AG04450 (cell line): ENCODE data around the gene FZD1. TPM values are rescaled to one million over a fixed set of nuclear protein-coding genes. Genes with fewer than 3 reads are reported as not detected.

Source experiments
- CTCF ChIA-PET: fragments of 300-600, 350-600 bp; formaldehyde crosslinking; extraction: SDS; loops from one replicate; lab custom pipeline; 2022; ENCODE audit warnings: antibody characterized with exemption, inconsistent platforms; lab: Charles Lee
- POLR2A ChIA-PET: fragments of 350-600 bp; formaldehyde crosslinking; extraction: SDS; loops from one replicate; lab custom pipeline; 2021; ENCODE audit warnings: antibody characterized with exemption, inconsistent platforms; lab: Yijun Ruan, JAX
- DNase-seq: peaks from one replicate; pipeline ENCODE4 v3.0.0-alpha.2; 2011; ENCODE audit warnings: low read depth, low spot score
- H3K27ac ChIP-seq: one replicate; pipeline ENCODE4 v1.5.1; 2012; ENCODE audit warnings: low read depth, low read length, control low read depth
- H3K27me3 ChIP-seq: one replicate; pipeline ENCODE4 v1.6.0; 2012; ENCODE audit warnings: low read length; ENCODE audit not compliant: control insufficient read depth, insufficient read depth
- H3K4me3 ChIP-seq: 2 replicates; pipeline ENCODE4 v1.5.1; 2011; ENCODE audit warnings: mild to moderate bottlenecking, low read depth, low read length, control low read depth
- H3K9me3 ChIP-seq: 2 replicates; pipeline ENCODE4 v1.5.1; 2012; ENCODE audit warnings: low read length; ENCODE audit not compliant: control insufficient read depth, insufficient read depth
- polyA plus RNA-seq: library from polyadenylated mRNA; depleted of rRNA; stranded (reverse); fragments of >200 nt; gene quantifications from 2 replicates; pipeline ENCODE4 v1.2.3, GENCODE V29; 2011
- TF ChIP-seq, protein P1 (sequence below): IDR thresholded peaks from 2 replicates; pipeline ENCODE4 v1.5.1; 2011; ENCODE audit warnings: low read depth, low read length, control low read depth, inconsistent platforms

FZD1 gene
- polyA plus RNA-seq, 1 experiment, result 9.6 TPM

DNA sequence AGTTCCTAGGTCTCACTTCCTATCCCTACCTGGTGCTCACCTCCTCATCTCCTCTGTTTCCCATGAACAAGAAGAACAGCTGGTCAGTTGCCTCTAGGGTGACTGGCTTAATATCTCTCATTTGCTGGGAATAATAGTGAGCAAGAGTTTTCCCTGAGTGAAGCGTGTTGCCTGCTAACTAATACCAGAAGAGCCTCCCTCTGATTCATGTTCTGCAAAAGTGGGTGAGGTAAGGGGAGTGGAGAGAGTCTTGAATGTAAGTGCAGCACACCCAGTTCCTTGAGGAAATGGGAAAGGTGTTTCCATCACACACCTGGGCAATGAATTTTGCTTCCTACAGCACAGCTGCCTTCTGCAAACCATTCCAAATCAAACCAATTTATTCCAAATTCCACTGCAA lies 29.6 kb downstream of the FZD1 start:
- TF ChIP-seq, protein P1, sequence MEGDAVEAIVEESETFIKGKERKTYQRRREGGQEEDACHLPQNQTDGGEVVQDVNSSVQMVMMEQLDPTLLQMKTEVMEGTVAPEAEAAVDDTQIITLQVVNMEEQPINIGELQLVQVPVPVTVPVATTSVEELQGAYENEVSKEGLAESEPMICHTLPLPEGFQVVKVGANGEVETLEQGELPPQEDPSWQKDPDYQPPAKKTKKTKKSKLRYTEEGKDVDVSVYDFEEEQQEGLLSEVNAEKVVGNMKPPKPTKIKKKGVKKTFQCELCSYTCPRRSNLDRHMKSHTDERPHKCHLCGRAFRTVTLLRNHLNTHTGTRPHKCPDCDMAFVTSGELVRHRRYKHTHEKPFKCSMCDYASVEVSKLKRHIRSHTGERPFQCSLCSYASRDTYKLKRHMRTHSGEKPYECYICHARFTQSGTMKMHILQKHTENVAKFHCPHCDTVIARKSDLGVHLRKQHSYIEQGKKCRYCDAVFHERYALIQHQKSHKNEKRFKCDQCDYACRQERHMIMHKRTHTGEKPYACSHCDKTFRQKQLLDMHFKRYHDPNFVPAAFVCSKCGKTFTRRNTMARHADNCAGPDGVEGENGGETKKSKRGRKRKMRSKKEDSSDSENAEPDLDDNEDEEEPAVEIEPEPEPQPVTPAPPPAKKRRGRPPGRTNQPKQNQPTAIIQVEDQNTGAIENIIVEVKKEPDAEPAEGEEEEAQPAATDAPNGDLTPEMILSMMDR, result no peak
- CTCF ChIA-PET, result no interaction called here

DNA sequence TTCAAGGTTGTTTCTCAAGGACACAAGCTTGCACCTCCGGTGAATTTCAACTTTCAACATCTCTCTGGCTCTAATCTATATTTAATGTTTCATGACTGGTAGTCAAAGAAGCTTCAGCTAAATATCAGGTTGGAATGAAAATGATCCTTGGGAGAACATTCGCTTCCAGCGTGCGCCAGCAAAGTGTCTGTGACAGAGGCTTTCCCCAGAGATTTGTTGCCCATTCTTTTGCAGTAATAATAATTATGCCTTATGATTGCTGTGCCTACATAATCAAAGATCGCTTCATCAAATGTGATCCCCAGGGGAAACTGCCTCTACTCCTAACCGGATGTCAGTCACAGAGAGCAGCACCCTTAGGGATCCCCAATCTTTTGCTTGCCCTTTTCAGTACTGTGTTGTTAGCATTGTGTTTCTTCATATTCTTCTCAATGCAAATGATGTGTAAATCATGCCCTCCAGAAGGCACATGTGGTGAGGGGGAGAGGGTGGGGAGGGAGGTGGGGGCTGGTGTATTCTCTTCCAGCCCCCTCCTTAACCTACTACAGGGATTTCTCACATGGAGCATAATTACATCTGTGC lies 30.5 kb downstream of the FZD1 start:
- ChIA-PET POLR2A (no interaction called here), CTCF (no interaction called here)
- TF ChIP-seq, protein P1, result no peak
- no peaks in the 10 kb centered on the region for H3K9me3 ChIP-seq
- no peak overlapping the region for H3K27ac ChIP-seq
- peaks cover 24% of the 10 kb centered on the region for H3K27me3 ChIP-seq
- no peak for DNase-seq
- no peak overlapping the region for H3K4me3 ChIP-seq

More for the DNA sequence above, 29.6 kb downstream of the FZD1 start:
- Histone ChIP-seq H3K9me3 (no peaks in the 10 kb centered on the region), H3K27ac (no peak overlapping the region), H3K27me3 (peaks cover 24% of the 10 kb centered on the region), H3K4me3 (no peak overlapping the region)
- no peak for DNase-seq
- POLR2A ChIA-PET, result no interaction called here

DNA sequence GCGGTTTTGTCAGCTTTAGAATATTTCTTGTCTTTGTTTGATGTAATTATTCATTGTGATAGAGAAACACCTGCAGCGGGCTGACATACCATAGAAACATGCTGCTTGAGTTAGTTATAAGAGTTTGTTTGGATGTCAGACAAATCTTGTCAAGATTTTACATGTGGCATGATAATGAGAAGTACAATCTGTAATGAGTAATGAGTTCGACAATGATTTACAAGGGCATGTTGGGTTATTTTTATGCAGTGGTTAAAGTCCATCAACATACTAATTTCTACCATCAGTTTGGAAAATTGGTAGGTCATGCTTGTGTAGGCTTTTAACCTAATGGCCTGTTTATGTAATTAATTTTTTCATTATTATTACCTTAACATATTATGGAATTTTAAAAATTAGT lies 31.3 kb downstream of the FZD1 start:
- POLR2A ChIA-PET, result no interaction called here
- H3K27me3 ChIP-seq, result peaks cover 28% of the 10 kb centered on the region
- no peaks in the 10 kb centered on the region for H3K9me3 ChIP-seq
- TF ChIP-seq, protein P1, result no peak
- CTCF ChIA-PET, result no interaction called here
- no peak overlapping the region for H3K27ac ChIP-seq
- no peak overlapping the region for H3K4me3 ChIP-seq
- no peak for DNase-seq

DNA sequence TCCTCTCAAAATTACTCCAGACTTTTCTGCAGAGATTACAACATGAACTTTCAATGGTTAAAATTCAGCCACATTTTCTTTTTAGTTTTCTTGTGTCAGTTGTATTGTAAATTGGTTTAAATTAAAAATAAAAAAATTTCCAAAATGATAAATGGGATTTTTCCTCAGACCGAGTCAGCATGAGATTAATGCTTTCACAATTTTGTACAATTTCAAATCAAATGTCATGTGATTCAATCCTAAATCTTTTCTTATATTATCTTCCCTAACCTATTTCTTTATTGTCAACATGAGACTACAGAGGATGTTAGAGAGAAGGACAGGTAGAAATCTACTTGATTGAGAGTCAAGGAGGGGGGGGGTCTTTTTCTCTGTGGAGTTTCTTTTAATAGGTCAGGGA lies 33.7 kb downstream of the FZD1 start:
- peaks cover 24% of the 10 kb centered on the region for H3K27me3 ChIP-seq
- ChIA-PET CTCF (no interaction called here), POLR2A (no interaction called here)
- TF ChIP-seq, protein P1, result no peak
- DNase-seq, result no peak
- H3K27ac ChIP-seq, result no peak overlapping the region
- H3K9me3 ChIP-seq, result no peaks in the 10 kb centered on the region
- no peak overlapping the region for H3K4me3 ChIP-seq

DNA sequence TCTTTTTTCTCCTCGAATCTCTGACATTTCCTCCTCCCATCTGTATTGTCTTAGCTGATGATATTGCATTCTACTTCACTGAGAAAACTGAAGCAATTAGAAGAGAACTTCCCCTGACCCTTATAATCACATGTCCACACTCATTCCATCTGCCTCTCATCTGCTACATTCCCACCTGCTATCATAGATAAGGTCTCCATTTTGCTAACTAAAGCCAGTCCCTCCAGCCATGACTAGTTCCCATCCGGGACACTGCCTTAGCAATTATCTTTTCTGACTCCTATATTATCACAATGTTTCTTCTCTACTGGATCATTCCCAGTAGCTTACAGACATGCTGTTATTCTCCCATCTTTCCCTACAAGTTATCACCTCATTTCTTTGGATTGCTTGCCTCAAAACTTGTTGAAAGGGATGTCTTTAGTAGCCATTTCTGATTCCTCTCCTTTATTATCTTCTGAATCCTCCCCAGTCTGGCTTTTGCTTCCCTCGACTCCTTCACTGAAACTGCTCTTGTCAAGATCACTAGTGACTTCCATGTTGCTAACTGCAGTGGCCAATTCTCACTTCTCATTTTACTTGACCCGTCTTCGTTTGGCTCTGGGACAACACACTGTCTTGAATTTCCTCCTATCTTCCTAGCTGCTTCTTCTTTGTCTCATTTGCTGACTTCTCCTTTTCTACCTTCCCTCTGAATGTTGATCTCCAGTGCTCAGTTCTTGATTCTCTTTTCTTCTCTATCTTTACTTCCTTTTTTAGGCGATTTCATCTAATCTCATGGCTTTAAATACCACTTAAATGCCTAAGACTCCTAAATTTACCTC lies 35.9 kb downstream of the FZD1 start:
- CTCF ChIA-PET, result no interaction called here

More for the DNA sequence above, 35.9 kb downstream of the FZD1 start:
- POLR2A ChIA-PET, result no interaction called here
- TF ChIP-seq, protein P1, result no peak
- Histone ChIP-seq H3K27ac (no peak overlapping the region), H3K27me3 (peaks cover 9% of the 10 kb centered on the region), H3K4me3 (no peak overlapping the region), H3K9me3 (no peaks in the 10 kb centered on the region)
- no peak for DNase-seq
